GM04504 (cell line): ENCODE results near the gene MPZL3.

Source experiments
- DNase-seq: peaks from one replicate; pipeline ENCODE4 v3.0.0-alpha.2; 2012; ENCODE audit warnings: low read depth

The MPZL3 gene

DNA sequence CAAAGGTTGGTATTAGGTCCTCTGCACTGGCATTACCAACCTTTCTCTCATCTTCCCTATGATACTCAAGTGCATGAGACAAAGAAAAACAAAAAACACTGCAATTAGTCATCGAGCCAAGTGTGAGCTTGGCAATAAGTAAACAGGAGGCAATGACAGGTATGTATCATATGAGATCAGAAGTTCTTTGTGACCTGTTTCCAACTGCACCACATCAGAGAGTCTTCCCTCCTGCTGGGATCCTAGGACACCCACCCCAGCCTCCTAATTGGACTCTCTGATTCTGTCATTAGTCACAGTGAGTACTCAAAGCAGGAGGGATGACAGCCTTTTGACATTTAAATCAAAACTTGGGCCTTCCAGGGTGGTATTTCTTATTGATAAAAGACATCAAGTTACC, 19.5 kb downstream of the MPZL3 start:
- DNase-seq = no peak

DNA sequence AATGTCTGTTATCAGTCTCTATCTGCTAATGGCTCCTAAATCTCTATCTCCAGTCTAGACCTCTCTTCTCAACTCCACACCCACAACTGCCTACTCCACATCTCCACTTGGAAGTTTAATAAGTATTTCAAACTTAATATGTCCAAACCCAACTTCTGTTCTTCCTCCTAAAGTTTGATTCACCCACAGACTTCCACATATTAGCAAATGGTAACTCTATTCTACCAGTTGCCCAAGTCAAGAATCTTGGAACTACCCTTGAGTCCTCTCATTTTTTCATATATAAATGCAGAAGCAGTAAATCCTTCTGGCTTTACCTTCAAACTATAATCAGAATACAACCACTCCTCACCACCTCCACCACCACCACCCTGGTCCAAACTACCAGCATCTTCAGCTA, 20.7 kb downstream of the MPZL3 start:
- DNase-seq = no peak

DNA sequence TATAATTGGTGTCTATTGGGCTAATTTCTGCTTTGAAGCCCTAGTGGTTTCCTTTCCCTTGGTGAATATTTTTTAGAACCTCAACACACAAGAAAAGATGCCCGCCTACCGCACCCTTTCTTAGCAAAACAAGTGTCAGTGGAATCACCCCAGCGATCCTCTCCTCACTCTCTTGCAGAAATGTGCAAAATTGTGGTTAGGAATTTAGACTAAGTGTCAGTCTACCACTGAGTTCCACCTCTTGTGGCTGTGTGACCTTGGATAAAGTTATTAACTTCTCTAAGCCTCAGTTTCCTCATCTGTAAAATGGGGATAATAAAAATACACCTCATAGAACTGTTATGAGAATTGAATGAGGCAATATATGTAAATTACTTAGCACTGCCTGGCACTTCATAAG, 22.1 kb downstream of the MPZL3 start:
- DNase-seq = no peak

DNA sequence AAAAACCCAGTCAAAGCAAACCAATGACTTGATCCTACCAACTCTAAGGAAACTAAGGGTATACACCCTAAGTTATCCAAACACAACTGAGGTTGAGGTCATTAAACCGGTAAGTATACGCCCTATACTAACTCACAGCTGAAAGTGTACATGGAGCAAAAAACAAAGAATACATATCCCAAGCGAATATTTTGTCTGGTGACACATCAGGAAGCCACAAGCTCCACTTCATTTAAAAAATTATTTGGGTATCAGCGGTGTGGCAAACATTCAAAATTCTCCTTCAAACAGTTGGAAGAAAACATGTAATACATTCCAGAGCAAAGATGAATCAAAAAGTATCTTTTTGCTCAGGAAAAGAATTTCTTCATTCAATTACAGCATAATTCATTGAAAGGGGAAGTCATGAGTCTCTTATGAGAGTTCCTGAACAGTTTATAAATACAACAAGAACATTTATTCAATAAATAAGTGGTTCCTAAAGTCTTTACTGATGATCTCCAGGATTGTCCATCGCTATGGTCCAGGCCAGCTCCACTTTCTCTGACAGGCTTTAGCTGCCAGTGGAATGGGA, 22.8 kb downstream of the MPZL3 start:
- DNase-seq = no peak

DNA sequence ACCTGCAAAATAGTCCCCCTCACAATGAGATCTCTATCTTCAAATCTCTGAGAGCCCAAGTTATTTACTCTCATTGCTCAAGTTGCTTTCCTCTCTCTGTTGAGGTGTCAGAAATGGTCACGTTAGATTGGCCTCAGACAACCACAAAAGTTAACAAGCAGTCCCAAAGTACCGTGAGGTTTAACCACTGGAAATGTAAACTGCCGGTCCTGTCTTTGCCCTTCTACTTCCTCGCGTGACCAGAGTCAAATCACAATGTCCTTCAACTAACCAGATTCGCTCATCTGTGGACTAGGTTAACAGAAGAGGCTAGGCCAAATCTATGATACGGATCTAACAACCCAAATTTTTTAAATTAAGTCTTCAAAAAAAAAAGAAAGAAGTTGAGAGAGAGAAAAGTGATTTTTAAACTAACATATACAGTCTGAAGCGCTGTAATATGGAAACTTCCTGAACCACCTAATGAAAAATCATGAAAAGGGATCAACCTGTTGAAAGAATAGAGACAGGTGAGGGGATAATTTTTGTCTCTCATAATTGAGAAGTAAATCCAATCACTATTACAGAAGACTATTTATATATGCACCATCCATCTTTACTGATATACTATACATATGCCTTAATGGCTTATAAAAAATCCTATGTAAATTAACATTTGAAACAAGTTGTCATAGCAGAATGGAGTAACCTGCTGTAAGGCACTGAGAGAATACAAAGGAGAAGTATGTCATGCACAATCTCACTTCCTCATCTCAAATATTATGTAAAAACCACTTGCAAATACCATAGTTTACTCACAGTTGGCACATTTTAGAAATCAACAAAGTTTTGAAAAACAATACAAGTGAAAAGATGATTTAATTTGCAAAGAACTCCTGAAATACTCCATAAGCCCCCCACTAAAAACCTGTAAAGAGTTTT, 24.0 kb downstream of the MPZL3 start:
- DNase-seq = no peak

DNA sequence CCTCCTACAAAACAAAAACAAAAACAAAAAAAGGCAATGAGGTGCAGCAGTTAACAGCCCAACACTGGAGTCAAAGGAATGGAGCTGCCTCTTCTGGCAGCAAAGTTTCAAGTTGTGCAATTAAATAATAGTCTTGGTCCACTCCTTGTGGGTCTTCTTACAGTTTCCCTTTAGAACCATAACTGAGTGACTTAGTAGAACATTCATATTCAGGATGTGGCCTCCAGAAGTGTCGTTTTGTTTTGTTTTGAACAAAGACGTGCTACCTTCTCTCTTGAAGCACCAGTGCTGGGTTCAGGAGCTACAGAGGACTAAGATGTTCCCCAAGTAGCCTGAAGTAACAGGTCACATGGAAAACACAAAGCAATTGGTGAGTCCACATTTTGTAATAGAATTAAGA, 25.4 kb downstream of the MPZL3 start:
- no peak for DNase-seq

DNA sequence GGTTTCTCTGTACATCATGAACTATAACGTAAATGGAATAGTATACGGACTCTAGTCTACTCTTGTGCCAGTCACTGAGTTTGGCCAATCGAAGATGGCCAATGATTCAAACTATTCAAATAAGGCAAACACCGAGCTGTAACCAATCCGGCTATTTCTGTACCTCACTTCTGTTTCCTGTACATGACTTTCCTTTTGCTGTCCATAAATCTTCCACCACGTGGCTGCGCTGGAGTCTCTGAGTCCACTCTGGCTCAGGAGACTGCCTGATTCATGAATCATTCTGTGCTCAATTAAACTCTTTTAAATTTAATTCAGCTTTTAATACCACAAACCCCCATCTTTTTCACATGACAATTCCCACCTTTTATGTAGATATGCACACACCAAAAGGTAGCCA, 25.9 kb downstream of the MPZL3 start:
- DNase-seq = no peak

DNA sequence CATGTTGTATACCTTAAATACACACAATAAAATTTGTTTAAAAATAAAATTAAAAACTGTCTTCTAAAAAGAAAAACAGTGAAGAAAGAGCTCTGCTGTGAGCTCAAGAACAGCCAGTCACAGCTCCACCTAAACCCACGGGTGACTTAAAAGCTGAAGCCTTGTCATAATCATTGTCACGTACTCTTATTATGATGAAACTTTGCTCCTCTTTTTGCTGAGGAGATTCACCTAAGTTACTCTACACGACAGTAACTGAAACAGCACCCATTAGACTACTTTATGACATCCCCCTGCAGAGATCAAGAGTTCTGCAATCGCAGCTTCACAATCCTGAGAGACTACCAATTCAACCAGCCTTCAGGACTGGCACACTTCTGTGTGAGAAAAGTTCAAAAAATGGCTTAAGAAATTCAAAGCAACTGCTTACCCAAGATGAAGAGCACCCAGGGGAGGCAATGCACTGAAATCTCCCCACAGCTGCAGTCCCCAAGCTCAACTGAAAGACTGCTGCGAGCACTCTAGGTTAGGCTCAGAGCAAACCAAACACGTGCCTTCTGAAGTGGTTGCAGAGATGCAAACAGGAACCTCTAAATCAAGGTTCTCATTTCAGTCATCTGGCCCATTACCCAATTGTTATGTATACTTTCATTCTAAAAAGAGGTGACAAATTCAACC, 27.5 kb downstream of the MPZL3 start, which contains the start of gene JAML:
TSS of gene JAML (minus strand) at position 501 of the 678 bp plus-strand sequence. CDS start 10,145 bp downstream, outside the sequence.
- DNase-seq = no peak

DNA sequence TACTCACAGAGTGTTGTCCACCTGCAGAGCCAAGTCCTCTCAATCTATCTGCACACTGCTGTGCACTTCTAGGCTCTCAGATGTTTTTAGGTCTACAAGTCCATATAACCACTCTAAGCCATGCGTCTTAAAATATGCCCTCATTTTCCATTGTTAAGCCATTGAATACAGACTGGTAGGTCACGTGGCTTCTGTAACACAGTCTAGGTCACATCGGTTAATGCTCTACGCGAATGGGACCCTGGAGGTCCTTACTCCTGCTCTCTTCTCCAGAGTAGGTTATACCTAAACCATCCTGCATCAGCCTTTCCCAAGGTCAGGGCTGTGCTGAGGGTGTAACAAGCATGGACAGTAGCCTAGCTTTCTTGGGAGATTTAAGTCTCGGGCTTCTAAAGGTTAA, 28.2 kb downstream of the MPZL3 start:
- no peak for DNase-seq

DNA sequence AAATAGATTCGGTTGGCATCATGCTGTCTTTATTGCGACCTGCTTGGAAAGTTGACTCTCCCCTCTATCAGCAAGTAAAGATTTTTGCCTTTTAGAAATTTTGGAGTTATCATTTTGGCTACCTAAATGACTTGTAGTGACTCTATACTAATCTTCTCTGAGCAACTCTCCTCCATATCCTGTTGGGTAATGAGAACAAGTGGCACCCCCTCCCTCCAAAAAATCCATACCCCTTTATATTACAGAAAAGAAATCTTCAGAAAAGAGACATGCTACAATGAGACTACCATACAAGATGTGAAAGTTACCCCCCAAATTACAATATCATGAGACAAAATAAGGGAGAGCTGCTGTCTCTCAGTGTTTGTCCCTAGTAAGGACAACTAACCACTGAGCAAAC, 28.6 kb downstream of the MPZL3 start:
- DNase-seq = no peak

DNA sequence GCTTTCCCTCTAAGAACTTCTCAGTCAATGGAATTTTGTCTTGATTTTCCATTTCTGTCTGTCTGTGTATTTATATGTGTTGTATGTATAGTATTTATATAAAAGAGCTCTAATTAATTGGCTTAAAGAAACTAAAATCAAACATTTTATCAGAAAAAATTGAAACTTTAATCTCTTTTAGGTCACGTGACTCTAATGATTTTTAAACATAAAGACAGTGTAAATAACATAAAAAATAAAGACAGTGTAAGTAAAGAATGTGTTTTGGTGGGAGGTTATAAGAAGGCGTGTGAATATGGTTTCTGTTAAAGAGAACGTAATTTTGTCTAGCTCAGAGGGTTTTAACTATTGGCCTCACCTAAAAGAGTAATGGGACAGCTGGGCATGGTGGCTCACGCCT, 29.7 kb downstream of the MPZL3 start:
- no peak for DNase-seq

DNA sequence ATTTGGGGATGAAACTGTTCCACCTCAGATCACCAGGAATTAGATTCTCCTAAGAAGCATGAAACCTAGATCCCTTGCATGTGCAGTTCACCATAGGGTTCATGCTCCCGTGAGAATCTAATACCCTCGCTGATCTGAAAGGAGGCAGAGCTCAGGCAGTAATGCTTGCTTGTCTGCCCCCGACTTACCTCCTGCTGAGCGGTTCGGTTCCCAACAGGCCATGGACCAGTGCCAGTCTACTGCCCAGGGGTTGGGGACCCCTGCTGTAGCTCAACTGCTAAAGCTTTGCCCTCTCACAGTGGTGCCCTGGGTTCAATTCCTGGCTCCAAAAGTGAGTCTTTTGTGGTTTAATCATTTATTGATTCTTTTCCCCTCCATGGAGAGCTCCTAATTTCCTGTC, 30.7 kb downstream of the MPZL3 start:
- DNase-seq = no peak

DNA sequence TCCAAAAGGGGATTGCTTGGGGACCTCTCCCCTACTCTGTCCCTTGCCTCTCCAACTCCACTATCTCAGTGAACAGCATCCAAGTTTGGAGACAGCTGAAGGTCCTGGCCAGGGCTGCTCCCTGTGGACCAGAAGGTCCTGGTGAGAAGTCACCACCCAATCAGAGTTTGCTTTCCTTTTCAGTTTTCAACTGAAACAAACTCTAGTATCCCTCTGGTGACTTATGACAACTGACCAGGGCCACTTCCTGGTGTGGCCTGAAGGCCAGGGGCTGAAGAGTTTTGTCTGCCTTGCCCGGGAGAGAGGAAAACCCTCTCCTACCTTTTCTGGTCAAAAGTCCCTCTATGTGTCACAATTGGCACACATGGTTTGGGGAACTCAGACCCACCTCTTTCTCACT, 32.4 kb downstream of the MPZL3 start:
- no peak for DNase-seq

DNA sequence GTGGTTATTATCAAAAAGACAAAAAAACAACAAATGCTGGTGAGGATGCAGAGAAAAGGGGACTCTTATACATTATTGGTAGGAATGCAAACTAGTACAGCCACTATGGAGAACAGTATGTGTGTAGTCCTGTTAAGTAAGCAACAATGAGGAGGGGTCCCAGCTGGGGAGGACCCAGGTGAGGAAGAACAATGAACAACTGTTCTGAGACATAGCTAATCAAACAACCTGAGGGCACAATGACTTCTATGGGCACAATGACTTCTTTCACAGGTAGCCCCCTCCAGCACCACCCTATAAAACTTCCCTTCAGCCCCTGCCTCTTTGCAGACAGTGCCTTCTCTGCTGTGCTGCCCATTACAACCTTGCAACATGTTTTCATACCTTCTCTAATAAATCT, 32.9 kb downstream of the MPZL3 start:
- DNase-seq = no peak

DNA sequence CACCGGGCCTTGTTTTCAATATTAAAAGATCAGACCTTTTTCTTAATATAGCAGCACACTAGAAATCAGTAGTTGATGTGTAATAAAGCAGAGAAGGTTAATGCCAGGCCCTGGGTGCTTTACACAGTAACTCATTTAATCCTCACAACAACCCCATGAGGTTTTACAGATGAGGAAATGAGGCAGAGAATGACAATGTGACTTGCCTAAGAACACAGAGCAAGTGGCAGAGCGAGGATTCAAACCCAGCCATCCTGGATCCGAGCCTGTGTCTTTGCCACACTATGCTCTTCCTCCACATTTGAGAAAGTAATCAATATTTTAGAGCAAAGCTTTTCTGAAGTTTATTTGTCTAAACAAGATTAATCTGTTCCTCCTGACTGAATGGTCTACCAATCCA, 34.6 kb downstream of the MPZL3 start:
- DNase-seq = no peak

DNA sequence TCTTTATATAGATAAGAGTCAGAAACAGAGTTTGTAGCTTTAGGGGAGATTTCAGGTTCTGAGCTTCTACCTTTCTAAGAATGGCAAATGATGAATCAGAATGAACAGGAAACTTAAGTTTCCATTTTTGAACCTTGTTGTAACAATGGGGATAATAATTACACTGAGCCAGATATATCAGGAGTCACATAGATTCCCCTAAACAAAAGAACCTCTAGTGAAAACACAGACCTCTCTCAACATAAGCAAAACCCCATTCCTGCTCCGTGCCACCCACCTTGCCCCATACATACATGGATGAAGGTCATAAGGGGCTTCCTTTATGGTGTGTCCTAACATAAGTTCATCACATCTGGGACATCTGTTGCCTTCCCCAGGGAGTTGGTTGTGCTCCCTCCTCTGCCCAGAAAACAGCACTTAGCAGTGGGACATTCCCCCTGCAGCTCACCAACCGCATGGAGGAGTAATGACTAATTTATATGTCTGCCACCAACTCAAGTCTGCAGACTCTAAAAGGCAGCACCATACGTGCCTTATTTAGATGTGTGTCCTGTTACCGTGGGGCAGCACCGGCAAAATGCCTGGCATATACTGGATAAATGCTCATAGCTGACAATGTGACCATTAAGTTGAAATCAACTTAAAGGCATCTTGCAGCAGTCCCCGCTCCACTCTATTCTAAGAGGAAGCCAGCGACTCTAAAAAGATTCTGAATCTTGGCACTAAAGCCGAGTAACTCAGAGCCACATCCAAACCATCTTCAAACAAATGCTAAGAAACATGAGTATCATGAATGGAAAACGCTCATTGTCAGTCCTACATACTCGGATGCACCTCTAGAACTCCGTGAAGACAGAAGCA, 35.3 kb downstream of the MPZL3 start:
- no peak for DNase-seq

DNA sequence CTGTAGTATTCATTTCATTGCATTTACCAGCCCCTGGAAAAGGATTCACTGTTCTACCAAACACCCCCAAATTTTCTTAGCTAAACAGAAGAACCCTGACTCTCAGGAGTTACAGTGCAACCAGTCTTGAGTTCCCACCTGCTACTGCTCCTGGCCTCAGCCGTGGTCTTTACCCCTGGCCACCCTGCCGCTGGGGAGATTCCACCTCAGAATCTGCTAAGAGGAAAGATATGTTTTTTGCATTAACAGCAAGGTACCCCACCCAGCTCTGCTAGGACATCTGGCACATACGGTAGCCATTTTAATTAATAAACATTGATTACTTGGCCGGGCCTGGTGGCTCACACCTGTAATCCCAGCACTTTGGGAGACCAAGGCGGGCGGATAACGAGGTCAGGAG, 36.4 kb downstream of the MPZL3 start:
- no peak for DNase-seq

DNA sequence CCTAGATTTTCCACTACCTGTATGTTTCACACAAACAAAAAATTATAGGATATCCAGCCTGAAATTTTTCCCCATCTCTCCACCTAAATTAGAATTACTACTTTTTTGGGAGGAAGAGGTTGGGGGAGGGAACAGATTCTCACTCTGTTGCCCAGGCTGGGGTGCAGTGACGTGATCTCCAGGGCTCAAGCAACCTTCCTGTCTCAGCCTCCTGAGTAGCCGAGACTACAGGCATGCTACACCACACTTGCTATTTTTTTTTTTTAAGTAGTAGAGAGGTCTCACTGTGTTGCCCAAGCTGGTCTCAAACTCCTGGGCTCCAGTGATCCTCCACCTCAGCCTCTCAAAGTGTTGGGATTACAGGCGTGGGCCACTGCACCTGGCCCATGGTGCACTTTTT, 36.9 kb downstream of the MPZL3 start:
- no peak for DNase-seq

DNA sequence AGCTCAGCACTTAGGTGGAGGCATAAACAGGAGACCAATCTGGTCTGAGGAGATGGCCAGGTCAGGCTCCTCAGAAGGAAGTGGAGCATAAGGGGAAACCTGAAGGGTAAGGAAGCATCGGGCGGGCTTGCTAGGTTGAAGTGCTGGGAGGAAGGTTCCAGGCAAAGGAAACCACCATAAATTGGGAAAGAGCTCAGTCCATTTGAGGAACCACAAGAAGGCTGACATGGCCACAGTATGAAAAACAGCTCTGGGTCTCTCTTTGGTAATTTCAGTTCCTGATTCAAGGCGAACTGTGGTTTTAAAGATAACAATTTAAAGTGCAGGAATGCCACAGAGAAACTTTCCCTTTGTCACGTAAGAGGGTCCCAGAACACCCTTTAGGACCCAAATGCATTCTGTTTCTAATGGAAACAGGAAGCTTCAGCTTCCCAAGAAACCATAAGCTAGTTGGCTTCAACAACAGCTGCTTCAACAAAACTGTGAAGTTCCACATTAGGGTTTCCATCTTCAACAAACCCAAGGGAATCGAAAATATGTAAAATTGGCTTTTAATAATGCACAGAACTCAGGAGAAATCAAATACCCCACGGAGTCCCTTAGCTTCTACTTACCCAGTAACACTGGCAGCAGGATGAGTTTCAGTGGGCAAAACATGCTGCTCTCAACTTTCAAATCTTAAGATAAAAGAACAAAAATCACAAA, 37.8 kb downstream of the MPZL3 start:
- DNase-seq = no peak

DNA sequence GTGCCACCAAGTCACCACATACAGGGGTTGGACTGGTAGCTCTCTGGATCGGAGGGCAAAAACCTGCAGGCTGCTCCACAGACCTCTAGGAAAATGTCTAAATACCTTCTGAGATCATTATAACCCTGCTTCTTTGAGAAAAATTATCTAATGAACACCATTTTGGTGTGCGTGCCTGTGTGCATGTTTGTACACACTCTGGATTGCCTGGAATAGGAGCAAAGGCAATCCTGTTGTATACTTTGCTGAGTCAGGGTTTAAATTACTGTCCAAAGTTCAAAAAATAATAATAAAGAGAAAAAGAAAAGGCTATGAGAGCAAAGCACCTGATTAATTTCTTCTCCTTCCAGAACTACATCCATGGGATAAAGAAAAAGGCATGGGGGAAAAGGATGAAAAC, 38.4 kb downstream of the MPZL3 start:
- DNase-seq = no peak

DNA sequence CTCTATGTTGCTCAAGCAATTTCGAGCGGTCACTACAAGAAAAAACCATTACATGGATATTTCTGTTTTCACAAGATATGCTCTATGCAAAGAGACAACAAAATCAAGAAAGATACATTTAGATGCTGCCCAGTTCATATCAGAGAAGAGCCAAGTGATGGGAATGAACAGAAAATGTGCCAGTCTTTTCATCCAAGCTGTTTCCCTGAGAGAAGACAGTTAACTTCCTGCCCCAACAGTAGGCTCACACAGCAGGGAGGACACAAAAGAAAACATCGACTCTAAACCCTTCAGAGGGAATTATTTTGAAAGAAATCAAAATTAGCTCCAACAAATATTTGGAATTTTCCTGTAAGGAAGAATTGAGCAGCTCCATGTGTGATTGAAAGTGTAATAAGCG, 39.0 kb downstream of the MPZL3 start:
- DNase-seq = no peak

DNA sequence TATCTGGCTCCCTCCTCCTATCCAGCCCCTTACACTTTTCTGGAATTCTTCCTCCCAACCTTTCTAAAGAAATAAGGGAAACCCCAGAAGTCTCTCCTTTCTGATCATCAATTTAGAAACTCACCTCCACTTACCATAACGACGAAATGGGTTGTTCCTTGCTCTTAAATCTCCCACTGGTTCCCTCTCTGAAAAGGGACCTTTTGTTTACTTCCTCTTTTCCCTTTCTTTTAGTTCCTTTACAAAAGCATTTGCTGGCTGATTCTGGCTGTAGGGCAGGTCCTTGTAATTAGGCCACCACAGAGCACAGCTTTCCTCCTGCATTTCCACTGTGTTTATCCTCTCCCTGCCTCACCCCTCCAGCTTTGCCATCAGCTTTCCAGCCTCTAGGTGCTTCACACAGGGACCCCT, 39.4 kb downstream of the MPZL3 start:
- DNase-seq = no peak
